GM21786 (cell line): ENCODE measurements around the gene TMEM87A.
"Not testable (repeated sequence)": the region's sequence is repeated elsewhere in the genome, so short reads cannot be mapped to it uniquely, and the experiment has no call there.

Source experiments
- ATAC-seq: cut with Tn5 transposase; IDR thresholded peaks from one replicate; pipeline ENCODE4 v1.9.1; 2021; ENCODE audit not compliant: unreplicated experiment

TMEM87A gene, protein sequence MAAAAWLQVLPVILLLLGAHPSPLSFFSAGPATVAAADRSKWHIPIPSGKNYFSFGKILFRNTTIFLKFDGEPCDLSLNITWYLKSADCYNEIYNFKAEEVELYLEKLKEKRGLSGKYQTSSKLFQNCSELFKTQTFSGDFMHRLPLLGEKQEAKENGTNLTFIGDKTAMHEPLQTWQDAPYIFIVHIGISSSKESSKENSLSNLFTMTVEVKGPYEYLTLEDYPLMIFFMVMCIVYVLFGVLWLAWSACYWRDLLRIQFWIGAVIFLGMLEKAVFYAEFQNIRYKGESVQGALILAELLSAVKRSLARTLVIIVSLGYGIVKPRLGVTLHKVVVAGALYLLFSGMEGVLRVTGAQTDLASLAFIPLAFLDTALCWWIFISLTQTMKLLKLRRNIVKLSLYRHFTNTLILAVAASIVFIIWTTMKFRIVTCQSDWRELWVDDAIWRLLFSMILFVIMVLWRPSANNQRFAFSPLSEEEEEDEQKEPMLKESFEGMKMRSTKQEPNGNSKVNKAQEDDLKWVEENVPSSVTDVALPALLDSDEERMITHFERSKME

DNA sequence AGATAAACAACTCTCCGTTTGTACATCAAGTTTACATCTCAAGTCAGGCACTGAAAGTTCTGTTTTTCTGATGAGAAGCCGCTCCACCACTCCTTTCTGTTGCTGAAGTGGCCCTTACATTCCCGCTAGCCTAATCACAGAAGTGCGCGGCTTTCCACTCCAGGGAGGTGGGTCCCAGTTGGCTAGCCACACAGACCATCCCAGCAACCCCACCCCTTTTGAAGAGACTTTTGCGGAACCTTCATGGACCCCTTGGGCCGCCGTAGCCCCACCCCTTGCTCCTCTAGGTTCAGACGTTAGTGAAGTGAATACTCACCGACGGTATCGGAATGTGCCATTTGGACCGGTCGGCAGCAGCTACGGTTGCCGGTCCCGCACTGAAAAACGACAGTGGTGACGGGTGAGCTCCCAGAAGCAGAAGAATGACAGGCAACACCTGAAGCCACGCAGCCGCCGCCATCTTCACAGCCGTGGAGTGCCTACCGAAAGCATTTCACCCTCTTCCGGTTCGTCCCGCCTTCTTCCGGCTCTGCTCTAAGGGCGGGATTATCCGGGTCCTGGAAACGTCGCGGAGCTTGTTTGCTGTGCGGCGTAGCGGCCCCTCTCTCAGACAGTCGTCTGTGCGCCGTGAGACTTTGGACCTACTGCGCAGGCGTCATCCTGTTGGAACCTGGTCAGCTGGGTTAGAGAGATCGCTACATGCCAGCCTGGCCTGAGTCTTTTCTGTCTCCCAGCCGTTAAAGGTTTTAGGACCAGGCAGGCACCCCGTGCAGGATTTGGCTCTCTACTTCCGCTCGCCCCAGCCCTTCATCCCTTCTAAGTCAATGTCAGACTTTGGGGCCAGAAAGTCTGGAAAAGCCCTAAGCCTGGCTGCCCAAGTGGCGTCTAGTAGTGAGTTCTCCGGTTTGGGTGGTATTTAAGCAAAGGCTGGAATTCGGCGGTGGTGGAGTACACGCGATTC, at the start of gene TMEM87A, which contains the start of gene GANC:
Gene TMEM87A, minus strand, starts transcription at position 495 of the 961 bp plus-strand sequence. Its CDS starts 35 bp downstream, at position 460.
Gene GANC, plus strand, starts transcription at position 263 of the 961 bp plus-strand sequence. CDS start 1,281 bp downstream, outside the sequence.
- peak; percentile 89 for ATAC-seq

DNA sequence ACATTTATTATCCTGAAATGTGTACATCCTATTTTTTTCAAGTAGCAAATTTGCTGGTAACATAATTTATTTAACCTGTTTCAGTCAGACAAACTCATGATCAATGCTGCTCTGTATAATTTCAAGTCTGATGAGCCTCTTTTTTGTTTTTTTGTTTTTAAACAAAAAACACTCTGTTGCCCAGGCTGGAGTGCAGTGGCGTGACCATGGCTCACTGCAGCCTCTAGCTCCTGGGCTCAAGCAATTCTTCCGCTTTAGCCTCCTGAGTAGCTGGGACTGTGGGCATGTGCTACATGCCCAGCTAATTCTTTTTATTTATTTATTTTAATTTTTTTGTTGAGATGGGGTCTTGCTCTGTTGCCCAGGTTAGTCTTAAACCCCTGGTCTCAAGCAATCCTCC, 46.0 kb upstream of the TMEM87A start:
- no peak for ATAC-seq

DNA sequence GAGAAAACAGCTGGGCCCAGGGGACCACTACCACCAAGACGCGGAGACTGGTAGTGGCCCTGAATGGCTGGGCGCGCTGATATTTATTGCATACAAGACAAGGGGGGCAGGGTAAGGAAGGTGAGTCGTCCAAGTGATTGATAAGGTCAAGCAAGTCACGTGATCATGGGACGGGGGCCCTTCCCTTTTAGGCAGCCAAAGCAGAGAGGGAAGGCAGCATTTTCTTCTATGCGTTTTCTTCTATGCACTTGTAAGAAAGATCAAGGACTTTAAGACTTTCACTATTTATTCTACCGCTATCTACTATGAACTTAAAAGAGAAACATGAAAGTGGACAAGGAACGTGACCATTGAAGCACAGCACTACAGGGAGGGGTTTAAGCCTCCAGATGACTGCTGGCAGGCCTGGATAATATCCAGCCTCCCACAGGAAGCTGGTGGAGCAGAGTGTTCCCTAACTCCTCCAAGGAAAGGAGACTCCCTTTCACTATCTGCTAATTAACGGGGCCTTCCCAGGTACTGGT, 43.1 kb upstream of the TMEM87A start:
- ATAC-seq, result not testable (repeated sequence)

DNA sequence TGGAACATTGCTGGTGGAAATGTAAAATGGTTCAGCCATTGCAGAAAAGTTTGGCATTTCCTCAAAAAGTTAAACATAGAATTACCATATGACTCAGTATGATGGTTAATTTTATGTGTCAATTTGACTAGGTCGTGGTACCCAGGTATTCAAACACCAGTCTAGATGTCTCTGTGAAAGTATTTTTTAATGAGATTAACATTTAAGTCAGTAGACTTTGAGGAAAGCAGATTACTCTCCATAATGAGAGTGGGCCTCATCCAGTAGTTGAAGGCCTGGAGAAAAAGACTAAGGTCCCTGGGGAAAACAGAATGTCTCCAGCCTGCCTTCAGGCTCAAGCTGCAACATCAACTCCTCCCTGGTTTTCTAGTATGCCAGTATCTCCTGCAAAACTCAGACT, 42.3 kb upstream of the TMEM87A start:
- no peak for ATAC-seq

DNA sequence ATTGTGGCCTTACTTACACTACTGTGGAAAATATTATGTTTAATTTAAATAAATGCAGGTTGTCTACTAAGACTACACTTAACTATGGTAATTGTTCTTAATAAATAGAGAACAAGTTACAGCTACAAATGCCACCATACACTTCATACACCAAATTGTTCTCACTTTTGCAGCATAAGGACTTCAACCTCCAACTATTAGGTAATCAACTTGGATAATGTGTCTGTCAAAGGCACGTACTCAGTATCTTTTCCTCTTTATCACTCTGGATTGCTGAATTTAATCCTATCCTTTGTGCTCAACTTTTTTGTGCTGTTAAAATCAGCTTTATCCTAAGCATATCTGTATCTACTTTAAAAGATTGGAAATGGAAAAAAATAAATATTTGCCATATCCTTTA, 41.6 kb upstream of the TMEM87A start:
- ATAC-seq, result no peak

DNA sequence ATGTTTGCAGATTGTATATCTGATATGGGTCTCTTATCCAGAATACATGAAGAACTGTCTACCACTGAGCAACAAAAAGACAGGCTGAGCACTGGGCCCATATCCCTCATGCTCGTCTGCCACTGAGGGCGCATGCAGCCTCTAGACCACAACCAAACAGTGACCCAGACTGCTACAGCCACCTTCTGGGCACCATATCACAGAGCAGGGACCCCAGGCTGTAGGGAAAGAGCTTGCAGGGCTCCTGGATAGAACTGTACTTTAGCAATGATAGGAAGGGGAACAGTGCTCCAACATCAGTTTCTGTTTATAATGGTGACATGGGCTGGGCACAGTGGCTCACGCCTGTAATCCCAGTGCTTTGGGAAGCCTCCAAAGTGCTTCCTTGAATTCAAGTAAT, 40.2 kb upstream of the TMEM87A start:
- no peak for ATAC-seq

DNA sequence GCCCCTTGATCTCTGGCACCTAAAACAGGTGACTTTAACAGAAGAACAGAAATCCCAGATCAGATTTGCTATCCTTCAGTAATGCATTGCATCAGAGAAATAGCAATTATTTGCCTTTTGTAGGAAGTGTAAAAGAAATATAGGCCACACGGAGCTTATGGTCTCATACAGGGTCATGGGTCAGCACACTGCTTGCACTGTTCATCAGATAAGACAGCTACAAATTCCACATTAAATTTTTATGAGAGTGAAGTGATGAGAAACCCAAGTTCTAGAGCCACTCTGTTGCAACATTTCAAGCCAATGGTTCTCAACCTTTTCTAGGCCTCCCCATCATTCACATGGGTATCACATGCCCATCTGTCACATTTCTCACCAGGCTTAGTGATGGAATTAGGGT, 33.4 kb upstream of the TMEM87A start:
- no peak for ATAC-seq

DNA sequence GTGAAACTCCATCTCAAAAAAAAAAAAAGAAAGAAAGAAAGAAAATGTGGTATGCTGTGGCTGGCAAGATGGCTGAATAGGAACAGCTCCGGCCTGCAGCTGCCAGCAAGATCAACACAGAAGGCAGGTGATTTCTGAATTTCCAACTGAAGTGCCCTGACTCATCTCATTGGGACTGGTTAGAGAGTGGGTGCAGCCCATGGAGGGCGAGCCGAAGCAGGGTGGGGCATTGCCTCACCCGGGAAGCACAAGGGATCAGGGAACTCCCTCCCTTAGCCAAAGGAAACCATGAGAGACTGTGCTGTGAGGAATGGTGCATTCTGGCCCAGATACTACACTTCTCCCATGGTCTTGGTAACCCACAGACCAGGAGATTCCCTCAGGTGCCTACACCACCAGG, 27.8 kb upstream of the TMEM87A start:
- ATAC-seq, result not testable (repeated sequence)

DNA sequence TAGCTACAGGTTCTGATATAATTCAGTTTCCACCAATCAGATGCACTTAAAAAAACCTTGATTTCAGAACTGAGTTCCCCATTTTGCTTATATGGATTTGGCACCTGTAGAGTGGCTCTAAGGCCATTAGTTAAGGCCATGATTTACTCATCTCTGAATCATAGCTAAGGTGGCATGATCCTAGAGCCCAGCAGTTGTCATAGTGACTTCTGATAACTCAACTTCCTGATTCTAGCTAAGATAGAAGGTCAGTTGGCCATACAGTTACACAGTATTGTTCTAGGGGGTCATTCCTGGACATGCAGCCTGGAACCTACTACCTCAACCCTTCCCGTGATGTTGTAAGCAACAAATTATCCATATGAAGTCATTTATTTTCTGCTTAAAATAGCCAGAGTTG, 15.9 kb upstream of the TMEM87A start:
- ATAC-seq, result no peak

DNA sequence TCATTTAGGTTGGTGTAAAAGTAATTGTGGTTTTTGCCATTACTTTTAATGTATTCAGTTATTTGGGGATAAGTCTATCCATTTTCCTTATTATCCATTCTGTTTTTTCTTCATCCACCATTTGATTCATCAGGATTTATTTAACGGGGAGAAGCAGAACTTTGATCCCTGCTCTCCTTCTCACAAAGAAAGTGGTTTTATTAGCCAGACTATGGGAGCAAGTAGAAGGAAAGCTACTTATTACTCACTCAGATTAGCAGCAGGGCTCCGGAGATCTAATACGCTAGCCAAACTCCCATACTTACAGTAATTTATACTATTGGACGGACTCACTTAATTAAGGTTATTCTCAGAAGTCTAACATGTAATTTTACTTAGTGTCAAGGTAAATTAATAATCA, 14.7 kb upstream of the TMEM87A start:
- no peak for ATAC-seq

DNA sequence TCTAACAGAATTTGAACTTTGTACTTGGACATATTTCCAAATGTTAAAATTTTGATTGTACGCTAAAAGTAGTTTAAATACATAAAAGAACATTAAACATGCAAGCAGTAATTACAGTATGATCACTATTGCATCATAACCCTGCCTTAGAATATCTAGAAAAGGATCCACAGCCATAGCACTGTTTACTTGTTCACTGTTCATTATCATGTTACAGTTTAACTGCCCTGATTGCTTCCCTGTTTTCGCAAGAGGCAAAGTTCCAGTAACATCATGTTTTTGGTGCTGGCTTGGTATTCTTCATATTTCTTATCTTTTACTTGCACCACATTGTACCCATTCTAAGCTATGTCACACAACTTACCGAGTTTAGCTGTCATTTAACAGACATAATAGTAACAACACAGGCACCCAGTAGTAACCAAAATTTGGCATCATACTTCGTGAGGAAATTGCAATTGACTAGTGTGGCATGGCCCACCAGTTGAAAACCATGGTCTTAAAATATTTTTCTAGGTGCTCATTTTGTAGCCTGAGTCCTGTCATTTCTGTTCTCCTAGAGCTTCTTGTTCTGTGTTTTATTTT, 13.3 kb upstream of the TMEM87A start:
- ATAC-seq, result no peak

DNA sequence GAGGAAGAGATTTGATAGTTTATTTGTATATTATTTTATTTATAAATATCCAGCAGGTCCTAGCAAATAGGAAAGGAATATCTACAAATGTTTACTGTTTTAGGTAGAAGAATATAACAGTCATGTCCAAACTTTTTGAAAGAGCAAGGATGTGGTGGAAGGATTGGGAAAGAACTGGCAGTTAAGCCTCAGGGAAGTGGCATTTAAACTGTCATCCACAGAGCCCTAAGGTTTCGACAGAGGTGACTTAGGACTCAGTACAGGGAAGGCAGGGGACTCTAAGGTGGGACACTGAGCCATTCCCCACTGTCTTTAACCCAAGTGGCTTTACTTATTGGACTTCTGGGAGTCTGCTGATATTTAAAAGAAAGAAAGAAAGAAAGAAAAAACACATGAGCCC, 11.8 kb upstream of the TMEM87A start:
- ATAC-seq, result no peak

DNA sequence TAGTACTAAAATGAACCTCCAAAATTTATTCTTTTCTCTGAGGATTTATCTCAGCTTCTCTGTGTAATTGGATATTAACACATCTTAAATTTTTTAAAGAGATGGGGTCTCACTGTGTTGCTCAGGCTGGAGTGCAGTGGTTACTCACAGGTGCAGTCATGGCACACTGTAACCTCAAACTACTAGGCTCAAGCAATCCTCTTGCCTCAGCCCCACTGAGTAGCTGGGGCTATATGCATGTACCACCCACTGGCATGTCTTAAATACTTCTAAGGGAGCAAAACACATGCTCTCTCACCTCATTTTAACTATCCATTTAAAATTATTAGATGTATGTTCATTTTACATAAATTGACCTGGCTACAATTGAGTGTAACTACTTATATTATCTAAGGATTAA, 11.3 kb upstream of the TMEM87A start:
- no peak for ATAC-seq

DNA sequence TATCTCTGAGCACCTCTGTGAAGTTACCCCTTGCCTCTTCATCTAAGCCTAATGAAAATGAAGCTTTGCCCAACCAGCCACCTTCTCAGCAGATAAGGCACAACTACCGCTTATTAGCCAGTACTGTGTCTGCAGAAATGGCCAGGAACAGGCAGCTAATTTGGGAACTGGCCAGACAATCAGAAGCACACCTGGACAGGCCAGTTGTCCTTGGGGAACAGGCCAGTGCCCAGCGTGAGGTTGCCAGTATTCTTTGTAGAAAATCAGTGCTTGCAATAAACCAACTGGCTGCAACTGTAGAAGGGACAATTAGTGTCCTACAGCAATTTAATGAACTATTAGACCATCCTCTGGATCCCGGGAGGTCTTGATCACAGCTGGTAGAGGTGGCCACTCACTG, 10.4 kb upstream of the TMEM87A start:
- ATAC-seq, result no peak

DNA sequence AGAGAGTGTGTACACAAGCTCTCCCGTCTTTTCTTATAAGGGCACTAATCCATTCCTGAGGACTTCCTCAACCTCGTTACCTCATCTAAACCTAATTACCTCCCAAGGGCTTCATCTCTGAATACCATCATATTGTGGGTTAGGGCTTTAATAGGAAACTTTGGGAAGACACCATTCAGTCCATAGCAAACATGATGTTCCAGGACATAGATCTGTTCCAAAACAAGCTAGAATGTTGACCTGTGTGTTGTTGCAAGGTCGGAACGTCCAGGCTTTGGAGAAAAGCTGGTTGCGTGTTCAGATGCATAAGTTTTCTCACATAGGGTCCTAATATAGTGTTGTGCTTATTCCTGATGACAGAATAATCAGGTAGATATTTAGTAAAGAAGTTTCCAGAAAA, 9.7 kb upstream of the TMEM87A start:
- ATAC-seq, result no peak

DNA sequence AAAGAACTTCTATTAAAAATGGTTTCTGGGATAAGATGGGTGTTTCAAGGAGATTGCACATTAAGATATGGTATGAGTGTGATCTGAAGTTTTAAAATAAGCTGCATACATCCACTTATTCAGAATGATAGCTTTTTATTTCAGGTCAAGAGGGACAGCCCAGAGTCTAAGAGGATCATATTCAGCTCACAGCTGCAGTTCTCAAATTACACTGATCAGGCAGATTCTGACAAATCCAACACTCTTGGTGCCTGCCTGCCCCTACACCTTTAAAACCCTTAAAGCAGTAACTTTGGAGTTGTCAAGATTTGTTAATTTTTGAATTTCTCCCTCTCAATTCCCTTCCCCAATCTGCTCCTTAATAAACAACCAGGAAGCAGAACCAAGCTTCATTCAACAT, 9.1 kb upstream of the TMEM87A start:
- ATAC-seq, result no peak

DNA sequence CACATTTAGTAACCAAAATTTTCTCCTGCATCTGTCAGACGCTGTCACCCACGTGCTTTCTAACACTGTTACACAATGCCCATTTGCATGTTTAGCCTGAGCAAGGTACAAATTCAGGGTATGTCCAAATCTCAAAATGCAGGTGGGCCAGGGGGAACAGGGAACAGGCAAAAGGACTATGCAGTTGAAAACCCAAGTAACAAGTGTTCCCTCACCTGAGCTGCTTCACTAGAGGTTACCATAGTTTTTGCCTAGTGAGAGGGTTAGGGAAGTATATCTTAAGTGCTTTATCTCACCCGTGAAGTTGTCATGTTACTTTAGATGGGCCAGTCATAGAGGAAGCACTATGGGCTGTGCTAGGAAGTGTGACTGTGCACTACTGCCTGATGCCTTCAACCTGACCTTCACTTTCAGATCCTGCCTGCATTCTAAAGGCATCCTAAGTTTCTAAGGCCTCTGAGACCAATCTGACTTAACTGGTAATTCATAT, 6.0 kb upstream of the TMEM87A start:
- no peak for ATAC-seq

DNA sequence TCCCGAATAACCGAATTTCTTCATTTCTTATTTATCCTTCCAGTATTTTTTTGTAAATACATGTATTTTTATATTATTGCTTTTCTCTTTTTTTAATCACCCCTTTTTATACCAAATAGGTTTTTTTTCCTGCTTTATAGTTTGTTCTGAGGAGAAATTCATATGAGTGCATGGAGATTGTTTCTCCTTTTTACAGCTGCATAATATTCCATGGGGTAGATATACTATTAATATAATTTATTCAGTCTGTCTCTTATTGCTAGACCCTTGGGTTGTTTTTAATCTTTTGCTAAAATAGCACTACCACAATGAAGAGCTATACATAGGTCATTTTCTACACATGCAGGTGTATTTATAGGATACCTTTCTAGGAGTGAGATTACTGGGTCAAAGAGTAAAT, 3.5 kb upstream of the TMEM87A start:
- no peak for ATAC-seq

DNA sequence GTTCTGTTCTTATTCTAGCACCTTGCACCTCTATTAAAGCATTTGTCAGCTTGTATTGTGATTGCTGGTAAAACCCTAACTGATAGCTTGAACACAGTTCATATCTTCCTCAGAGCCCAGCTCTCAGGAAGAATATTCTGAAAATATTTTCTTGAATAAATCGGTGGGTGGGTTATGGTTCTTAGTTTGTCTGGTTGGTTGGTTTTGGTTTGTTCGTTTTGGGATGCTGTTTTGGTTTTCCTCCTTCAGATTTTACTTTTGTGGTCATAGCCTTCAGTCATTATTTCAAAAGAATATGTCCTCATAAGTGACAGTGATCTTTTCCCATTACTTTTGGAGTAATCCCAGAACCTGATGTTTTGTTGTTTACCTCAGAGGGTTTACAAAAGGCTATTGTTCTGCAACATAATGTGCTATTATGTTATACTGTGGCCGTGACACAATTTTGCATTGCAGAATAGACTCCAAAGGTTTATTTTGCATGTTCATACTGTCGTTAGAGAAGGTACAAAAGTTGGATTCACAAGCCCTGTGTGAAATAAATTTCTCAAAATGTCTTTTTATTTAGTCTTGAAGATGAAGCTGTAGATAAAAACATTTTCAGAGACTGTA, 2.7 kb upstream of the TMEM87A start:
- ATAC-seq, result no peak

DNA sequence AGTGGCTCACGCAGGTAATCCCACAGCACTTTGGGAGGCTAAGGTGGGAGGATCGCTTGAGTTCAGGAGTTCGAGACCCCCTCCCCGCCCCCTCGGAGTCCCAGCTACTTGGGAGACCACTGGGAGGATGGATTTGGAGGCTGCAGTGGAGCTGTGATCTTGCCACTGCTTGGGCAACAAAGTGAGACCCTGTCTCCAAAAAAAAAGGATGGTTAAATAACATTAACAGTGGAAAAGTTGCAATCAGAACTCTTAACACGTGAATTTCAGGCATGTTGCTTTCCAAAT, 1.4 kb upstream of the TMEM87A start:
- no peak for ATAC-seq
